ENCODE data around the gene TRIM41.

Gene TRIM41

GRCh38 chr5:181235323-181235688 is 12.2 kb downstream of the TRIM41 start:
- no peak overlapping the region for H3K4me3 ChIP-seq (ENCODE audit: low read length)
- TF ChIP-seq CTCF (IDR thresholded peaks at IDR 0.05; ENCODE audit: insufficient read depth, low read depth, low read length, missing control alignments): no peak
- DNase-seq (ENCODE audit: low read depth): no peak

- H3K4me3 ChIP-seq (ENCODE audit: low read length): no peak overlapping the region
- no peak for TF ChIP-seq CTCF (IDR thresholded peaks at IDR 0.05; ENCODE audit: insufficient read depth, low read depth, low read length, missing control alignments)
- DNase-seq (ENCODE audit: low read depth): no peak
These were observed 12.7 kb downstream of the TRIM41 start for GRCh38 chr5:181235689-181236366.

- DNase-seq (ENCODE audit: low read depth): no peak
- TF ChIP-seq CTCF (IDR thresholded peaks at IDR 0.05; ENCODE audit: insufficient read depth, low read depth, low read length, missing control alignments): no peak
- H3K4me3 ChIP-seq (ENCODE audit: low read length): no peak overlapping the region
These were observed 13.4 kb downstream of the TRIM41 start for GRCh38 chr5:181236471-181236870.

- no peak for DNase-seq (ENCODE audit: low read depth)
- no peak overlapping the region for H3K4me3 ChIP-seq (ENCODE audit: low read length)
- no peak for TF ChIP-seq CTCF (IDR thresholded peaks at IDR 0.05; ENCODE audit: insufficient read depth, low read depth, low read length, missing control alignments)
These were observed 14.0 kb downstream of the TRIM41 start for GRCh38 chr5:181236954-181237641.

- no peak for DNase-seq (ENCODE audit: low read depth)
- no peak overlapping the region for H3K4me3 ChIP-seq (ENCODE audit: low read length)
- TF ChIP-seq CTCF (IDR thresholded peaks at IDR 0.05; ENCODE audit: insufficient read depth, low read depth, low read length, missing control alignments): no peak
These were observed 14.8 kb downstream of the TRIM41 start for GRCh38 chr5:181237729-181238385.

- no peak for TF ChIP-seq CTCF (IDR thresholded peaks at IDR 0.05; ENCODE audit: insufficient read depth, low read depth, low read length, missing control alignments)
- DNase-seq (ENCODE audit: low read depth): no peak
- H3K4me3 ChIP-seq (ENCODE audit: low read length): no peak overlapping the region
These were observed 16.1 kb downstream of the TRIM41 start for GRCh38 chr5:181239062-181239663.
